T-helper 2 cell treated with Interferon-gamma antibody and Interleukin-4, amounts not matched to agents 5 μg/mL and 100 μg/mL, for 36 hours (primary cell): ENCODE data around the gene LSAMP.

Source experiments
- DNase-seq: peaks from one replicate; pipeline ENCODE4 v3.0.0; 2021; ENCODE audit warnings: low spot score
- H3K27ac Mint-ChIP-seq: one replicate; pipeline ENCODE4 v1.8.0; 2021; ENCODE audit warnings: mild to moderate bottlenecking, mixed read lengths
- H3K27me3 Mint-ChIP-seq: one replicate; pipeline ENCODE4 v1.8.0; 2021; ENCODE audit warnings: low read depth, mixed read lengths
- H3K36me3 Mint-ChIP-seq: one replicate; pipeline ENCODE4 v1.8.0; 2021; ENCODE audit warnings: low read depth, mixed read lengths
- H3K4me1 Mint-ChIP-seq: one replicate; pipeline ENCODE4 v1.8.0; 2021; ENCODE audit warnings: low read depth, mixed read lengths
- H3K4me3 Mint-ChIP-seq: one replicate; pipeline ENCODE4 v1.8.0; 2022; ENCODE audit warnings: mild to moderate bottlenecking, moderate library complexity, mixed read lengths
- H3K9me3 Mint-ChIP-seq: one replicate; pipeline ENCODE4 v1.8.0; 2021; ENCODE audit warnings: mixed read lengths

The LSAMP gene

GRCh38 chr3:116413319-116413718 is 32.0 kb downstream of the LSAMP start:
- Mint-ChIP-seq H3K36me3 (no peaks in the 10 kb centered on the region), H3K4me3 (no peak overlapping the region), H3K27me3 (no peaks in the 10 kb centered on the region), H3K9me3 (peaks cover 11% of the 10 kb centered on the region), H3K27ac (no peak overlapping the region), H3K4me1 (no peaks in the 10 kb centered on the region)
- no peak for DNase-seq

DNA sequence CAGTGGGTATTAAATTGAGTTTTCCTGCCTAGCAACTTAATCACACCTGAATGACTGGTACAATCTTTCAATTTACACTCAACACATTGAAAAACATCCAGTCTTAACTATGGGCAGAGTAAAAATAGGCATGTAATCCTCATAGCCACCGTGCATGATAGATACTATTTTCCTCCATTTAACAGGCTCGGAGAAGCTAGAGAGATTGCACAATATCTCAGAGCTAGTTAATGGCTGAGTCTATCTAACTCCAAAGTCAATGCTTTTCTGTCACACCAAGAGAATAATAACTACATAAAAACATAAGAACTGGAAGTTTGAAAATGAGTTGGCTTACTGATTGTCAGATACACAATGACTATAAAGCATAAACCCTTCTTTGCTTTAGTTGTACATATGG is 36.8 kb downstream of the LSAMP start:
- no peak overlapping the region for H3K27ac Mint-ChIP-seq
- no peaks in the 10 kb centered on the region for H3K27me3 Mint-ChIP-seq
- H3K4me1 Mint-ChIP-seq: no peaks in the 10 kb centered on the region
- no peaks in the 10 kb centered on the region for H3K36me3 Mint-ChIP-seq
- no peak overlapping the region for H3K4me3 Mint-ChIP-seq
- no peak for DNase-seq
- peaks cover 7% of the 10 kb centered on the region for H3K9me3 Mint-ChIP-seq

DNA sequence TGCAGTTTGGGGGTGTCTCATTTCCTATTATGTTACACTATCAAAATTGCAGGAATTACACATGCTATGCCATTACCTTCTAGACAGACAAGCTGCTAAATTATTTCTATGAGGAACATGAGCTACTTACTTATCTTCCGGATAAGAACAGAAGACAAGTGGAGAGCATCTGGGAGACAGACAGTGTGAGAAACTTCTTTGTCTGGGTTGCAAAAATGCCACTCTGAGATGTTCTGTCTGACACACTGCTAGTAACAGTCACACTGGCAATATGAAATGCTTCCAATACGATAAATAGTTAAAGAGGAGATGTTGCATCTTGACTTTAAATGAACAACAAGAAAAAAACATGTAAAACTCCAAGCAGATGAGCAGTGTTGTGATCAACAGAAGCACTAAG is 40.1 kb downstream of the LSAMP start:
- no peak overlapping the region for H3K27ac Mint-ChIP-seq
- H3K9me3 Mint-ChIP-seq: no peaks in the 10 kb centered on the region
- no peaks in the 10 kb centered on the region for H3K36me3 Mint-ChIP-seq
- no peak overlapping the region for H3K4me3 Mint-ChIP-seq
- no peaks in the 10 kb centered on the region for H3K4me1 Mint-ChIP-seq
- H3K27me3 Mint-ChIP-seq: no peaks in the 10 kb centered on the region
- DNase-seq: no peak

GRCh38 chr3:116399701-116400226 is 45.5 kb downstream of the LSAMP start:
- no peak for DNase-seq
- no peak overlapping the region for H3K27ac Mint-ChIP-seq
- H3K36me3 Mint-ChIP-seq: no peaks in the 10 kb centered on the region

GRCh38 chr3:116394365-116394764 is 50.9 kb downstream of the LSAMP start:
- Mint-ChIP-seq H3K4me1 (no peaks in the 10 kb centered on the region), H3K4me3 (no peak overlapping the region), H3K36me3 (no peaks in the 10 kb centered on the region), H3K9me3 (peaks cover 4% of the 10 kb centered on the region), H3K27ac (no peak overlapping the region), H3K27me3 (no peaks in the 10 kb centered on the region)
- no peak for DNase-seq

More at GRCh38 chr3:116399701-116400226, 45.5 kb downstream of the LSAMP start:
- Mint-ChIP-seq H3K27me3 (no peaks in the 10 kb centered on the region), H3K4me3 (no peak overlapping the region), H3K9me3 (peaks cover 4% of the 10 kb centered on the region), H3K4me1 (no peaks in the 10 kb centered on the region)

- no peaks in the 10 kb centered on the region for H3K4me1 Mint-ChIP-seq
- H3K4me3 Mint-ChIP-seq: no peak overlapping the region
- DNase-seq: no peak
- no peak overlapping the region for H3K27ac Mint-ChIP-seq
- H3K27me3 Mint-ChIP-seq: no peaks in the 10 kb centered on the region
- peaks cover 4% of the 10 kb centered on the region for H3K9me3 Mint-ChIP-seq
- no peaks in the 10 kb centered on the region for H3K36me3 Mint-ChIP-seq
Measured at GRCh38 chr3:116393199-116393598, 52.1 kb downstream of the LSAMP start.

DNA sequence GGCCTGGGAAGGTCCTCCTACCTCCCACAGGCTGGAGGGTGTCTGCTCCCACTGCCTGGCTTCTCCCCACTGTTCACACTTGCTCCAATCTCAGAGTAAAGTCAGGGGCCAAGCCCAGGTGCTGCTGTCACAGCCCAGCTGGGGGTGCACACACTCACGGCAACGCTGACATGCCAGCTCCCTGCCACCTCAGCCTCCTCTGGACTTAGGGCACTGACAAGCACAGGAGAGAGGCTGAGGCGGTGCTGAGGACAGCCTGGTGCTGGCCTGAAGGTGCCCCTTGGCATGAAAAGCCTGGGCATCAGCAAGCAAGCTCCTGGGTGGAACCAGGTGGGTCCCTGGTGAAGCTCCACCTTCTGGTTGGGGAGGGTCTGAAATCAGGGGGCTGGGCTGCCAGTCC is 53.0 kb downstream of the LSAMP start:
- DNase-seq: no peak
- Mint-ChIP-seq H3K9me3 (peaks cover 4% of the 10 kb centered on the region), H3K27ac (no peak overlapping the region), H3K27me3 (no peaks in the 10 kb centered on the region), H3K4me3 (no peak overlapping the region), H3K36me3 (no peaks in the 10 kb centered on the region), H3K4me1 (no peaks in the 10 kb centered on the region)

GRCh38 chr3:116391296-116392201 is 53.7 kb downstream of the LSAMP start:
- Mint-ChIP-seq H3K27me3 (no peaks in the 10 kb centered on the region), H3K9me3 (peaks cover 5% of the 10 kb centered on the region), H3K27ac (no peak overlapping the region), H3K4me1 (no peaks in the 10 kb centered on the region), H3K4me3 (no peak overlapping the region), H3K36me3 (no peaks in the 10 kb centered on the region)
- no peak for DNase-seq

- no peaks in the 10 kb centered on the region for H3K36me3 Mint-ChIP-seq
- H3K4me3 Mint-ChIP-seq: no peak overlapping the region
- no peaks in the 10 kb centered on the region for H3K4me1 Mint-ChIP-seq
- no peak for DNase-seq
- no peak overlapping the region for H3K27ac Mint-ChIP-seq
- no peaks in the 10 kb centered on the region for H3K27me3 Mint-ChIP-seq
- peaks cover 5% of the 10 kb centered on the region for H3K9me3 Mint-ChIP-seq
Measured at GRCh38 chr3:116390318-116390717, 55.0 kb downstream of the LSAMP start.

DNA sequence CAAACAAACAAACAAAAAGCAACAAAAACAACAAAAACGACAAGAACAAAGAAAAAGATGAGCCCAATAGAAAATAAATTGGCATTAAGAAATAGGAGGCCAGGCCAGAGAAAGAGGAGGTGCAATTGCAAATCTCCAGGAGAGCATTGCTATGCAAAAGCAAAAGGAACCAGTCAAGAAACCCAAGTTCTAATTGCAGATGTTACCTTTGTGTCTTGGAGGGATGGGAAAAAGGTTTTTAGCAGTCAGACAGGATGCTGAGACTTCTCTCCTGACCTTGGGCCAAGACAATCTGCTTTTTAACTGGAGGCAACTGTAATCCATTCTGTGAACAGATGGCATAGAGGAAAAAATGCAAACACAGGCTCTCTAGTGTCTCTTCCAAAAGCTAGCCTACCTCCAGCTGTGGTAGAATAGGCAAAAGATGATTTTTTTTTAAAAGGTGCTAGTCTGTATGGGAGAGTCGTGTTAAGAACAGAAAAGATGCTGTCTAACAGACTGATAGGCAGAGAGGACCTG is 56.4 kb downstream of the LSAMP start:
- no peak for DNase-seq
- Mint-ChIP-seq H3K9me3 (peaks cover 5% of the 10 kb centered on the region), H3K27me3 (no peaks in the 10 kb centered on the region), H3K36me3 (no peaks in the 10 kb centered on the region), H3K4me1 (no peaks in the 10 kb centered on the region), H3K27ac (no peak overlapping the region), H3K4me3 (no peak overlapping the region)

DNA sequence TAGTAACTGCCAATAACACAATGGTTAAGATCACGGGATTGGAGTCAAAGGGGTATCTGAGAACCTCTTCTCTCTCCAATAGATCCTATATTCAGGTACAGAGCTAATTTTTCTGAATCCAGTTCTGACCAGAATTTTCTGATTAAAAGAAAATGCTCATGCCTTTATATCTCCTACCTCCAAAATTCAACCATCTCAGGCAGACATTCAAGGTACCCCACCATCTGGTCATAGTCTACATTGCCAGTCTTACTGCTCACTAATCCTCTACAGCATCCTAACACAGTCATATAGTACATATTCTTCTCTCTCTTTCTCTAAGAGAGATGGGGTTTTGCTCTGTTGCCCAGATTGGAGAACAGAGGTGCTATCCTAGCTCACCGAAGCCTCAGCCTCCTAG is 59.1 kb downstream of the LSAMP start:
- Mint-ChIP-seq H3K27me3 (no peaks in the 10 kb centered on the region), H3K9me3 (peaks cover 5% of the 10 kb centered on the region), H3K4me3 (no peak overlapping the region)

DNA sequence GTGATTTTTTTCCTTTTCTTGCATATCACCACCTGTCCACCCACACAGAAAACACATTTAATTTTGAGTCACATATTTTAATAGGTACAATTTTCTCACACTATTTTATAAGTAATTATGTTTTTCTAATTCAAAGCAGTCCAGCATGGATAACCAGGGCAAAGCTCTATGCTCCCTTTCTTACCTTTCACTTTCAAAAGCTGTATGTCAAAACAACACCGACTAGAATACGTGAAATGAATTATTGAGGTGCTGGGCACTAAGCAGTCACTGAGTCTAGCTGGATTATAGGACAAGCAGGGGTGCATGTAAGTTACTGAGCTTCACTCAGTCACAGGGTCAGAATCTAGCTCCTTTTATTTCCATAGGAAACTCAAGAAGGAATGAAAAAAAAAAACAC is 60.6 kb downstream of the LSAMP start:
- no peaks in the 10 kb centered on the region for H3K36me3 Mint-ChIP-seq
- no peak overlapping the region for H3K4me3 Mint-ChIP-seq
- peaks cover 5% of the 10 kb centered on the region for H3K9me3 Mint-ChIP-seq
- no peak overlapping the region for H3K27ac Mint-ChIP-seq
- DNase-seq: no peak
- H3K27me3 Mint-ChIP-seq: no peaks in the 10 kb centered on the region
- H3K4me1 Mint-ChIP-seq: no peaks in the 10 kb centered on the region

More for the DNA sequence above, 59.1 kb downstream of the LSAMP start:
- Mint-ChIP-seq H3K36me3 (no peaks in the 10 kb centered on the region), H3K27ac (no peak overlapping the region), H3K4me1 (no peaks in the 10 kb centered on the region)
- no peak for DNase-seq

GRCh38 chr3:116378077-116378476 is 67.2 kb downstream of the LSAMP start:
- no peak overlapping the region for H3K4me3 Mint-ChIP-seq
- H3K9me3 Mint-ChIP-seq: peaks cover 7% of the 10 kb centered on the region

DNA sequence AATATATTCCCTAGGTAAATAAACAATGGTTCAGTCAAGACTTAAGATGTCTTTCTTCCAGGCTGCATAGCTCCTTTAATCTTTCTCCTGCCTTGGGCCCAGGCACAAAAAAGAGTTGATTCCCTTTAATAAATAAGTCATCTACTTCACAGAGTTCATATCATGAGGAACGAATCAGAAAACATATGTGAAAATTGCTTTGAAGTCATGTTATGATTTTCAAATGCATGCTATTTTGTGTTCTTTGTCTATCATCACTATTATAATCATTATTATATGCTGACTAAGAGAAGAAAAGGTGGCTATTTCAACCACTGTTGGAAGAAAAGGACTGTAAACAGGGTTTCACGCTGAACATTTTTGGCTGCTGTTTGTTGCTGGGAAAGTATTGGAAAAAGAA is 70.4 kb downstream of the LSAMP start:
- no peak overlapping the region for H3K4me3 Mint-ChIP-seq
- H3K27me3 Mint-ChIP-seq: no peaks in the 10 kb centered on the region
- H3K36me3 Mint-ChIP-seq: no peaks in the 10 kb centered on the region
- no peak overlapping the region for H3K27ac Mint-ChIP-seq
- peaks cover 7% of the 10 kb centered on the region for H3K9me3 Mint-ChIP-seq
- DNase-seq: no peak
- H3K4me1 Mint-ChIP-seq: no peaks in the 10 kb centered on the region

More at GRCh38 chr3:116378077-116378476, 67.2 kb downstream of the LSAMP start:
- no peaks in the 10 kb centered on the region for H3K4me1 Mint-ChIP-seq
- no peaks in the 10 kb centered on the region for H3K36me3 Mint-ChIP-seq
- DNase-seq: no peak
- no peaks in the 10 kb centered on the region for H3K27me3 Mint-ChIP-seq
- no peak overlapping the region for H3K27ac Mint-ChIP-seq
